Measurements from ENCODE around the gene DCAF7.

DCAF7 gene

DNA sequence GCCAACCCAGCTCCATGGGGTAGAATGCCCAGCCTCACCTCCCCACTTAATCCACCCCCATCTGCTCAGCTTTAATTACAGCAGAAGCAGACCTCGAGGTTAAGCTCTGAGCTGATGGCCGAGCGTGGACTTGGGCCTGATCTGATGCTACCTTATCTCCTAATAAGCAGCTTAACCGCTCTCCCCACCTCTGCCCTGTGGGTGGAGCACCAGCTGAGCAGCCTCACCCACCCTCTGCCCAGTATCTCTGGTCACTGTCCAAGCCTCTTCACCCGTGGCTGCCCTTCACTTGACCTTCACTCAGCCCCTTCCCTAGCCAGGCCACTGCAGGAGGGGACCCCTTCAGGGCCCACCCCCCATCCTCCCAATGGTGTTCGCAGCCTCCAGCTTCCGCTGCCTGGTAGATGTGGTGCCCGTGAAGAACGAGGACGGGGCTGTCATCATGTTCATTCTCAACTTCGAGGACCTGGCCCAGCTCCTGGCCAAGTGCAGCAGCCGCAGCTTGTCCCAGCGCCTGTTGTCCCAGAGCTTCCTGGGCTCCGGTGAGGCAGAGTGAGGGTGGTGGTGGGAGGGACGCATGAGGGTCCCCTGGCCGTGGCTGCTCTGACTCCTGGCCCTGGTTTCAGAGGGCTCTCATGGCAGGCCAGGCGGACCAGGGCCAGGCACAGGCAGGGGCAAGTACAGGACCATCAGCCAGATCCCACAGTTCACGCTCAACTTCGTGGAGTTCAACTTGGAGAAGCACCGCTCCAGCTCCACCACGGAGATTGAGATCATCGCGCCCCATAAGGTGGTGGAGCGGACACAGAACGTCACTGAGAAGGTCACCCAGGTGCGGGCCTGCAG, 20.3 kb upstream of the DCAF7 start:
- H3K27ac ChIP-seq (ENCODE audit: low read depth, low read length): no peak overlapping the region
- H3K27me3 ChIP-seq (ENCODE audit: control insufficient read depth, low read length): peaks cover 18% of the 10 kb centered on the region
- TF ChIP-seq, protein P1, sequence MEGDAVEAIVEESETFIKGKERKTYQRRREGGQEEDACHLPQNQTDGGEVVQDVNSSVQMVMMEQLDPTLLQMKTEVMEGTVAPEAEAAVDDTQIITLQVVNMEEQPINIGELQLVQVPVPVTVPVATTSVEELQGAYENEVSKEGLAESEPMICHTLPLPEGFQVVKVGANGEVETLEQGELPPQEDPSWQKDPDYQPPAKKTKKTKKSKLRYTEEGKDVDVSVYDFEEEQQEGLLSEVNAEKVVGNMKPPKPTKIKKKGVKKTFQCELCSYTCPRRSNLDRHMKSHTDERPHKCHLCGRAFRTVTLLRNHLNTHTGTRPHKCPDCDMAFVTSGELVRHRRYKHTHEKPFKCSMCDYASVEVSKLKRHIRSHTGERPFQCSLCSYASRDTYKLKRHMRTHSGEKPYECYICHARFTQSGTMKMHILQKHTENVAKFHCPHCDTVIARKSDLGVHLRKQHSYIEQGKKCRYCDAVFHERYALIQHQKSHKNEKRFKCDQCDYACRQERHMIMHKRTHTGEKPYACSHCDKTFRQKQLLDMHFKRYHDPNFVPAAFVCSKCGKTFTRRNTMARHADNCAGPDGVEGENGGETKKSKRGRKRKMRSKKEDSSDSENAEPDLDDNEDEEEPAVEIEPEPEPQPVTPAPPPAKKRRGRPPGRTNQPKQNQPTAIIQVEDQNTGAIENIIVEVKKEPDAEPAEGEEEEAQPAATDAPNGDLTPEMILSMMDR (IDR thresholded peaks at IDR 0.05; ENCODE audit: low read depth, low read length, poor library complexity, severe bottlenecking): no peak
- no peak for TF ChIP-seq EZH2phosphoT487 (IDR thresholded peaks at IDR 0.05; ENCODE audit: borderline replicate concordance, low read length)
- no peaks in the 10 kb centered on the region for H3K9me3 ChIP-seq (ENCODE audit: control insufficient read depth, insufficient read depth, low read length)
- H4K20me1 ChIP-seq (ENCODE audit: control insufficient read depth, insufficient read depth, low read depth, low read length): no peaks in the 10 kb centered on the region
- H3K4me3 ChIP-seq (ENCODE audit: low read length): no peak overlapping the region
- no peaks in the 10 kb centered on the region for H3K79me2 ChIP-seq (ENCODE audit: control insufficient read depth, low read length)
- no peak overlapping the region for H3K4me2 ChIP-seq (ENCODE audit: low read length)
- H3K9me2 ChIP-seq (replicated peaks; ENCODE audit: control insufficient read depth, low read length): no peaks in the 10 kb centered on the region
- H3K4me1 ChIP-seq (ENCODE audit: control insufficient read depth, low read length): no peaks in the 10 kb centered on the region
- H3F3A ChIP-seq (ENCODE audit: control insufficient read depth, insufficient read depth): no peaks in the 10 kb centered on the region
- no peaks in the 10 kb centered on the region for H3K36me3 ChIP-seq (ENCODE audit: control insufficient read depth, low read length)

DNA sequence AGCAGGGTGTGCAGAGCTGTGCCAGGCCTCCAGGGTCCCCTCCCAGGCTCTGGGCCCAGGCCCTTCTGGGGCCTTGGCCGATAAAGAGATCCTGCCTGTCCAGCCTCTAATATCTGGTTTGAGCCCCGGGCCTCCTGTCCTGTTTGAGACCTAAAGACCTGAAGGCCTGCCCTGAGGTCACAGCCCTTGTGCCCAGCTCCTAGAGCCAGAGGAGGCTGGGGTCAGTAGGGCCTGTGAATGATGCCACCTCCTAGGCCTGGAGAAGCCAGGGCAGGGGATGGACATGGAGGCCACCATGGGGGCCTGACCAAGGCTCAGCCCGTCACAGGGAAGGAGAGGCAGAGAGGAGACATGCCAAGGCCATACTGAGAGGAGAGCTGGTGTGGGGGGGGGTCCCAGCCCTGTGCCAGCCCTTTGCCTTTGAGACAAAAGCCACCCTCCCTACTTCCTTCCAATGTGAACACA, 19.7 kb upstream of the DCAF7 start:
- no peak overlapping the region for H3K27ac ChIP-seq (ENCODE audit: low read depth, low read length)
- no peaks in the 10 kb centered on the region for H3K9me3 ChIP-seq (ENCODE audit: control insufficient read depth, insufficient read depth, low read length)
- H3K27me3 ChIP-seq (ENCODE audit: control insufficient read depth, low read length): peaks cover 11% of the 10 kb centered on the region
- no peaks in the 10 kb centered on the region for H3K9me2 ChIP-seq (replicated peaks; ENCODE audit: control insufficient read depth, low read length)
- no peak overlapping the region for H3K4me3 ChIP-seq (ENCODE audit: low read length)
- no peaks in the 10 kb centered on the region for H3K4me1 ChIP-seq (ENCODE audit: control insufficient read depth, low read length)
- no peak overlapping the region for H3K4me2 ChIP-seq (ENCODE audit: low read length)
- TF ChIP-seq, protein P1 (IDR thresholded peaks at IDR 0.05; ENCODE audit: low read depth, low read length, poor library complexity, severe bottlenecking): no peak
- TF ChIP-seq EZH2phosphoT487 (IDR thresholded peaks at IDR 0.05; ENCODE audit: borderline replicate concordance, low read length): no peak
- no peaks in the 10 kb centered on the region for H4K20me1 ChIP-seq (ENCODE audit: control insufficient read depth, insufficient read depth, low read depth, low read length)
- H3K79me2 ChIP-seq (ENCODE audit: control insufficient read depth, low read length): no peaks in the 10 kb centered on the region
- H3K36me3 ChIP-seq (ENCODE audit: control insufficient read depth, low read length): no peaks in the 10 kb centered on the region
- no peaks in the 10 kb centered on the region for H3F3A ChIP-seq (ENCODE audit: control insufficient read depth, insufficient read depth)

DNA sequence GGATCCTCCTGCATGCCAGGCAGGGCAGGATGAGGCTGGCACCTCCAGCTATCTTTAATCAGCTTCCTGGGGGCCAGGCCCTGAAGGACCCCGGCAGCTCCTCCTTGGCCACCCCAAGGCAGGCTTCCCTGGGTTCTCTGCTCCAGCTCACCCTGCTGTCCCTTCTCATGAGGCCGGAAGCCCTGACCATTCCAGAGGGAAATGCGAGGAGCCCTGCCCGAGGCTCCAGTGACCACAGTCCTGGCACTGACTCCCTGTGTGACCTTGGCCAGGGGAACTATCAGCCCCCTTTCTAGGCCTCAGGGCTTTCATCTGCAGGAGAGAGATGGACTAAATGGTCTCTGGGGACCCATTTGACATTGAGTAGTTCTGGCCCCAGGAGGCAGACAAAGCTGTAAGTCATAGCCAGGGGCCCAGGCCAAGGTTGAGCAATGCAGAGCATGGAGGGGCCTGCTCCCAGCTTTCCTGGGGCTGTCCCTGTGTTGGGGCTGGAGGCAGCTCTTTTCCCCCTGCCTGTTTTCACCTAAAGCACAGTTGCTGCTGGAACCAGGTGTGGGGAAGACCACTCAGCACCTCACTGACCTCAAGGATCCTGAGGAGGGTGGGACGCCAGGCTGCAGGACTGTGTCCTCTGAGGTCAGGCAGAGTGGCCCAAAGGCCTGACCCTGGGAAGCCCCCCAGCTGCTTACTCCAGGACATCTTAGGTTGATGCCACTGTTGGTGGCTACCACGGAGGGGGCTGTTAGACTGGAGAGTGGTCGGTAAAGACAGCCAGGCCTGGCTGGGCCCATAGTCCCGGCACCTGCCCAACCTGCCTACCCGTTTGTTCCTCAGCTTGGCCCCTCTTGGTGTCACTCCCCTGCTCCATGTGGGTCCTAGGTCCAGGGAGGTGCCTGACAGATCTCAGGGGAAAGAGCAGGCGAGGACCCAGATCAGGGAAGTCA, 19.0 kb upstream of the DCAF7 start:
- H3K79me2 ChIP-seq (ENCODE audit: control insufficient read depth, low read length): no peaks in the 10 kb centered on the region
- H3K4me1 ChIP-seq (ENCODE audit: control insufficient read depth, low read length): no peaks in the 10 kb centered on the region
- H3K4me3 ChIP-seq (ENCODE audit: low read length): no peak overlapping the region
- no peaks in the 10 kb centered on the region for H4K20me1 ChIP-seq (ENCODE audit: control insufficient read depth, insufficient read depth, low read depth, low read length)
- TF ChIP-seq EZH2phosphoT487 (IDR thresholded peaks at IDR 0.05; ENCODE audit: borderline replicate concordance, low read length): no peak
- TF ChIP-seq, protein P1 (IDR thresholded peaks at IDR 0.05; ENCODE audit: low read depth, low read length, poor library complexity, severe bottlenecking): no peak
- no peaks in the 10 kb centered on the region for H3K9me3 ChIP-seq (ENCODE audit: control insufficient read depth, insufficient read depth, low read length)
- no peak overlapping the region for H3K27ac ChIP-seq (ENCODE audit: low read depth, low read length)
- no peaks in the 10 kb centered on the region for H3K9me2 ChIP-seq (replicated peaks; ENCODE audit: control insufficient read depth, low read length)
- no peaks in the 10 kb centered on the region for H3K36me3 ChIP-seq (ENCODE audit: control insufficient read depth, low read length)
- peaks cover 5% of the 10 kb centered on the region; the same call in 1 of the 2 replicates for H3K27me3 ChIP-seq (ENCODE audit: control insufficient read depth, low read length)
- no peaks in the 10 kb centered on the region for H3F3A ChIP-seq (ENCODE audit: control insufficient read depth, insufficient read depth)
- no peak overlapping the region for H3K4me2 ChIP-seq (ENCODE audit: low read length)
